Measurements from ENCODE around the gene ATG9A.
"Not testable (repeated sequence)": the region's sequence is repeated elsewhere in the genome, so short reads cannot be mapped to it uniquely, and the experiment has no call there.

Gene ATG9A

GRCh38 chr2:219229305-219230058 is at the start of gene ATG9A, which contains the start of gene ANKZF1:
Gene ATG9A (minus strand): TSS chr2:219229636. CDS start chr2:219228024, 1,612 bp downstream.
Gene ANKZF1 (plus strand): TSS chr2:219229806. CDS start chr2:219230258, 452 bp downstream.
- DNase-seq = peak; percentile 95

- DNase-seq = no peak
These were observed 49.3 kb upstream of the ATG9A start for GRCh38 chr2:219278655-219279150.

GRCh38 chr2:219277703-219278654 is 48.5 kb upstream of the ATG9A start:
- DNase-seq = peak; percentile 57

- DNase-seq = no peak
These were observed 45.0 kb upstream of the ATG9A start for GRCh38 chr2:219274361-219274921.

- no peak for DNase-seq
These were observed 44.5 kb upstream of the ATG9A start for GRCh38 chr2:219273937-219274336.

DNA sequence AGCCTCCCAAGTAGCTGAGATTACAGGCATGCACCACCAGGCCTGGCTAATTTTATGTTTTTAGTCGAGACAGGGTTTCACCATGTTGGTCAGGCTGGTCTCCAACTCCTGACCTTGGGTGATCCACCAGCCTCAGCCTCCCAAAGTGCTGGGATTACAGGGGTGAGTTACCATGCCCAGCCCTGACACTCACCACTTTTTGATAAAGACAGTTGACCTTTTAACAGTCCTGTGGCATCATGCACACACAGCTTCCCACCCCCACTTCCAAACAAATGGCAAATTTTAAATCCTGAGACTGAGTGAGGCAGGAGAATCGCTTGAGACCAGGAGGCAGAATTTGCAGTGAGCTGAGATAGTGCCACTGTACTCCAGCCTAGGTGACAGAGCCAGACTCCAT is 43.6 kb upstream of the ATG9A start:
- DNase-seq = no peak

DNA sequence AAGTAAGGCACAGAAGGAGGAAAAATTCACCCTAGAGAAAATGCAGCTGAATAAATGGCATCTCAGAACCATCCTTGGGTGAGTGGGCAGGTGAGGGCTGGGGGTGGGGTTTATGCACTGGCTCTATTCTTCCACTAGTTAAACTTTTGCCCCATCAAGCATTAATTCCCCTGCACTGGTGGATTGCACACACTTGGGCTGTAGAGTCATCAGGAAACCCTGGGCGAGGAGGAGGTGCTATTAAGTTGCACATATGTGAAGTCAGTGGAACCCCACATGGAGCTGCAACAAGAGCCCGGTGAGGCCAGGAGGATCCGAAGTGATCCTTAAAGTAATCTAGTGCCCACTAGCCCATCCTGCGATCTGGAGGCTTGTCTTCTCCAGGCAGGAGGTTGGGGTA is 42.9 kb upstream of the ATG9A start:
- no peak for DNase-seq

- DNase-seq = no peak
These were observed 41.6 kb upstream of the ATG9A start for GRCh38 chr2:219271021-219271420.

DNA sequence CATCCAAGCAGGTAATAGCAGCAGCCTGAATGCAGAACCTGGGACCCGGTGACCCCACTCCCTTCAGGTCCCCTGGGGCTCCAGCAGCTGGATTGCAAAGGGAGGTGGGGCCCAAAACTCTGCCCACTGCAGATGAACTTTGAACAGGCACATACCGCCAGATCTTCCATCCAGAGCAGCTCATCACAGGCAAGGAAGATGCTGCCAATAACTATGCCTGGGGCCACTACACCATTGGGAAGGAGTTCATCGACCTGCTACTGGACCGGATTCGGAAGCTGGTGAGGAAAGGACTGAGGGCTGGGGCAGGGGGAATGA is 40.6 kb upstream of the ATG9A start:
- DNase-seq = no peak

DNA sequence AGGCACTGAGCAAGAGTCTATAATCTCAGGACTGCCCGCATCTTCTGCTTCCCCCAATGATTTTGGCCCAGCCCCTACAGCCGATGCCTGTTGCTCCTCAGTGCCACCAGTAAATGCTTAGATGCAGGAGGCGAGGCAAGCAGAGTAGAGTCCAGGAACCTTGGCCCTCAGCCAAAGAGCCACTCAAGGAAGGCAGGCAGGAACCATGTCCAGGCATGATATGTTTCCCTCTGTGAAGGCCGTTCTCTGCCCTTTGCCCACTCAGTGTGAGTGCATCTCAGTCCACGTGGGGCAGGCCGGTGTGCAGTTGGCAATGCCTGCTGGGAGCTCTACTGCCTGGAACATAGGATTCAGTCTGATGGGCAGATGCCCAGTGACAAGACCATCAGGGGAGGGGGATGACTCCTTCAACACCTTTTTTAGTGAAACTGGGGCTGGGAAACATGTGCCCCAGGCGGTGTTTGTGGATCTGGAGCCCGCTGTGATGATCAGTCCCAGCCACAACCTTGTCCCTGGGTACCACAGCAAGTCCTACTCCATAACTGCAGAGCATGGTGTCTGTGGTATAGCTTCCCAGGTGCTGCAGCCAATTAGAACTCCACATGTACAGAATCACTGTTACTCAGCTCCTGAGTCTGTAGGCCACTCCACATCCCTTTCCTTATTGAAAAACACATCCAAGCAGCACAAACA is 40.1 kb upstream of the ATG9A start:
- no peak for DNase-seq

- DNase-seq = no peak
These were observed 38.9 kb upstream of the ATG9A start for GRCh38 chr2:219268294-219268693.

GRCh38 chr2:219266886-219267285 is 37.5 kb upstream of the ATG9A start:
- DNase-seq = no peak

DNA sequence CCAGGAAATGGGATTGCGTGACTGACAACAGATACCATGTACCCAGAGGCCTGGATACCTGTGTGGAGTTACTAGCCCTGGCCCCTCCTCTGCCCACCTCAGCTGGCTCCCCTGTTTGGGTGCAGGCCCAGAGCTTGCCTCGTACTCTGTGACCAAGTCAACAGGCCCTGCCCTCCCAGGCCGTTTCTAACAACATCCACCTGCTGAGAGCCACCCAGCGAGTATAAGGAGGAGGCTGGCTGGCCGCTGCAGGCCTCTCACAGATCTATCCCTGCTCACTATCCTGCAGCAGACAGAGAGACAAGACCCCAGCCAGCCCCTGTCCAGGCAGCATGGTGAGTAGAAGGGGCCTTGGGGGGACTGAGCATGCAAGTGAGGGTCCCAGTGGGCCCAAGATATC is 36.8 kb upstream of the ATG9A start:
- no peak for DNase-seq

DNA sequence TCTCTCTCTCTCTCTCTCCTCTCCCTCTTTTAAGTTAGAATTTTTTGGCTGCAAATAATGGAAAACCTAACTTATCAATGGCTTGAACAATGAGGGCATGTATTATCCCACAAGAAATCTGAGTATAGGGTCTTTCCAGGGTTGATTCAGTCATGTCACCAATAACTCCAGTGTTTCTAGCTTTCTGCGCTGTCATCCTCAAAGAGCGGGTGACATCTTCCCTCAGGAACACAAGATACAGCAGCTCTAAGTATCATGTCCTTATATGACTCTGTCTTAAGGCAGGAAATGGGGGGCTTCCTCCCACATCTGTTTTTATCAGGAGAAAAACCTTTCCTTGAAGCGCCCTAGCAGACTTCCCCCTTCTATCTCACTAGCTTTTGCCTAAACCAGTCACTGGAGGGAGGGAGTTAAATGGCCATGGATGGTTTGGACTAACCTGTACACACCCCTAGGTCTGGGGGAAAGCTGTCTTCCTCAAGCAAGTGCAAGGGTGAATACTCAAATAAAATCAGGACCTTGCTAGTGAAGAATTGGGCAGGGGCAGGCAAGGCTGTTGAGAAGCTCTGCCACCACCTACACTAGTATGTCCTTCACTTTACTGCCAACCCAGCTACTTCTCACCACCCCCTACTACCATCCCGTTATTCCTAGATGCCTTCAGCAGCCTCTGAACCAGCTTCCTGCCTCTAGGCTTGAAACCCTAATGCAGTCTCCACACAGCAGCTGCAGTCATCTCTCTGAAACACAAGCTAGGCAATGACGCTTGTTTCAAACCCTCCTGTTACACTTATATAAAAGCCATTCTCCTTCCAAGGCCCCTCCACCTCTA is 31.8 kb upstream of the ATG9A start:
- no peak for DNase-seq

GRCh38 chr2:219258942-219259341 is 29.5 kb upstream of the ATG9A start:
- DNase-seq = not testable (repeated sequence)

GRCh38 chr2:219254590-219255201 is 25.3 kb upstream of the ATG9A start:
- DNase-seq = no peak

- DNase-seq = peak; percentile 35
These were observed 24.5 kb upstream of the ATG9A start, which contains the start of gene TUBA4A for GRCh38 chr2:219253753-219254589. Gene TUBA4A (minus strand): TSS chr2:219253918. CDS start chr2:219253858, 60 bp downstream.

- DNase-seq = no peak
These were observed 23.7 kb upstream of the ATG9A start, which contains the start of gene TUBA4B for GRCh38 chr2:219252900-219253752. Gene TUBA4B (plus strand): TSS chr2:219253243. CDS start chr2:219253408, 165 bp downstream.

GRCh38 chr2:219252570-219252899 is 23.1 kb upstream of the ATG9A start:
- DNase-seq = no peak
